Islet precursor cell (in vitro differentiated cells): ENCODE data around the gene MSI2.
"Not testable (repeated sequence)": the region's sequence is repeated elsewhere in the genome, so short reads cannot be mapped to it uniquely, and the experiment has no call there.

Experiments used
- DNase-seq: peaks from one replicate; pipeline ENCODE4 v3.0.0-alpha.2; 2018

MSI2 gene

DNA sequence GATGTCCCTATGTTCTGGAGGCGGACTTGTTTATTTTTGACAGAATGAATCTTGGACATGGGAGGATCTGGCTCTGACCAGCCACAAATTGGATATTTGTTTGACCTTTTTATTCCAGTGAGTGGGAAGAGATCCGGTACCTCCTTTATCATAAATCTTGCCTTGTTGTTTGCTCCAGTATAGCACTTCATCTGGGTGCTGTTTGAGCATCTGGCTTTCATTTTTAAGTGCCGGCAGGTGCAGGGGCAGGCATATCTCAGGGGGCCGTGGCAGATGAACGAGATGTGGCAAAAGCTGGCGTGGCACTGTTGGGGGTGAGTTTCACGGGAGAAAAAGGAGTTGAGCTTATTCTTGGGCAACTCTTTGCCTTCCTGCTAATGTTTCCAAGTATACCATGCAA, 37.8 kb downstream of the MSI2 start:
- DNase-seq: no peak

DNA sequence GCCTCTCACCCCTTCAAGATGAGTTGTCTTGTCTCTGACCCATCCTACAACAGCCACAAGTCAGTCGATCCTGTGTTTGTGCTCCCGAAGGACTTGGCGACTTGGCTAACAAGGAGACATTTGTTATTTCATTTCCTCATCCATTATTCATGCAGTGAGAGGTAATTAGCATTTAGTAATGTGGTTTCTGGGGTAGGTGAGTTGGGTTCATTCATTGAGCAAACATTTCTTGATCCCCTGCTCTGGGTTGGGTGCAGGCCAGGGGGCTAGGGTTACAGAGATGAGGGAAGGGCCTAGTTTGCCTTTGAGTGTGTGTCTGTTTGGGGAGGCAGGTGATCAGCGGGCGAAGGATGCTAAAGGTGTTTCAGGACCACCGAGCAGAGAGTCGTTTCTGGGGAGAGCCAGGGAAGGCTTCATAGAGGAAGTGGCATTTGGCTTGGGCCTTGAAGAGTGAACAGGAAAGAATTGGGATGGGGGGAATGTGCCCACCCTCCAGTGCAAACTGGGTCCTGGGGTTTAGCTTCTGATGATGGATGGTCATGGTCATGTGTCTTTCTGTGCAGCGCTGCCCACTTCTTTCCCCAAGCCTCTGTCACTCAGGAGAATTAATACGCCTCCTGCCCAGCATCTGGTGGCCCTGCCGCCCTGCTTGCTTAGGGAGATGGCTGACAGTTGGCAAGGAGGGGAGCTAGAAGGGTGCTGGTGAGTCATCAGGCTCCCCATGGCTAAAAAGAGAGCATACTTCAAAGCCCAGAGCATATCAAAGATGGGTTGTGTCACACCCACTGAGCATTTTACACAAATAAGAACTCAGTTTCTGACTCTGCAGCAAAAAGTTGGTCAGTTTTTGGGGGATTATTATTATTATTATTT, 38.5 kb downstream of the MSI2 start:
- DNase-seq: peak; percentile 79

DNA sequence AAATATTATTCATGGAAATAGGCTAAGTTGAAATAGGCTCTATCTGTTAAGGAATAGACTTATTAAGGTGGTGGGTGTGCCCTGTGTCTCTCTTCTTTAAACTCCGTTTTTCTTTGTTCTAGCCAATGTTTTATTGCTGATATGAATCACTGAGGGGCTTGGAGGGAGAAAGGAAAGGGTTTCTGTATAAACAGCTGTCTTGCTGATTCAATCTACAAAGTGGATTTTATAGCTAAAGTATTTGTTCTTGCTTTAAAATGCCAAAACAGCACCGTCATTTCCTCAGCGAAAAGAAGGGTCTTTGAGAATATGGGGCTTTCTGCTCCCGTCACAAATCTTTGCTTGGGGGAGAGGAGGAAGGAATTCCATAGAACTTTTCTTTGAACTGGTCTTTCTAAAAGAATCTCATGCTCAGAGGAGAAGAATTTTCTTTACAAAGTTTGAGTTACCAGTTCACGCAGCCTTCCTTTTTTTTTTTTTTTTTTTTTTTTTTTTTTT, 39.3 kb downstream of the MSI2 start:
- peak; percentile 76 for DNase-seq

DNA sequence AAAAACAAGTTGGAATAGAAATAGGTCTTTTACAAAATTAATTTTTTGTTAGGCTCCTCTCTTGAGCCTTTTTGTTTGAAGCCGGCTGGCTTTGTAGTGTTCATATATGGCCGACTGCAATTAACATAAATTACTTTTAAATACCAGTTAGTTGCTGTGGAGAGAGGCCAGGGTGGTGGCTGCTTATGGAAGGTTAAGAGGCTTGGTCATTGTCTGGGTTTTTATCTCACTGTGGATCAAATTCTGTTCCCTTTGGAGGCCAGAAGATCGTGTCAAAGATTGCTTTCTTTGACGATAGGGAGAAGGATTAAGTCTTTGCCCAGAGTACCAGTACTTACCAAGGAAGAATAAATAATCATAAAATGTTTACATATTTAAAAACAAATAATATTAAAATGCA, 39.9 kb downstream of the MSI2 start:
- DNase-seq: peak; percentile 90

GRCh38 chr17:57299176-57299575, 42.9 kb downstream of the MSI2 start:
- DNase-seq: no peak

DNA sequence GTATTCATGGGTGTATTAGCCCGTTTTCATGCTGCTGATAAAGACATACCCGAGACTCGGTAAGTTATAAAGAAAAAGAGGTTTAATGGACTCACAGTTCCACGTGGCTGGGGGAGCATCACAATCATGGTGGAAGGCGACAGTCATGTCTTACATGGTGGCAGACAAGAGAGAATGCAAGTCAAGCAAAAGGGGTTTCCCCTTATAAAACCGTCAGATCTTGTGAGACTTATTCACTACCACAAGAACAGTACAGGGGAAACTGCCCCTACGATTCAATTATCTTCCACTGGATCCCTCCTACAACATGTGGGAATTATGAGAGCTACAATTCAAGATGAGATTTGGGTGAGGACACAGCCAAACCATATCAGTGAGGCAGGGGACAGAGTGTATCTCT, 44.3 kb downstream of the MSI2 start:
- not testable (repeated sequence) for DNase-seq

DNA sequence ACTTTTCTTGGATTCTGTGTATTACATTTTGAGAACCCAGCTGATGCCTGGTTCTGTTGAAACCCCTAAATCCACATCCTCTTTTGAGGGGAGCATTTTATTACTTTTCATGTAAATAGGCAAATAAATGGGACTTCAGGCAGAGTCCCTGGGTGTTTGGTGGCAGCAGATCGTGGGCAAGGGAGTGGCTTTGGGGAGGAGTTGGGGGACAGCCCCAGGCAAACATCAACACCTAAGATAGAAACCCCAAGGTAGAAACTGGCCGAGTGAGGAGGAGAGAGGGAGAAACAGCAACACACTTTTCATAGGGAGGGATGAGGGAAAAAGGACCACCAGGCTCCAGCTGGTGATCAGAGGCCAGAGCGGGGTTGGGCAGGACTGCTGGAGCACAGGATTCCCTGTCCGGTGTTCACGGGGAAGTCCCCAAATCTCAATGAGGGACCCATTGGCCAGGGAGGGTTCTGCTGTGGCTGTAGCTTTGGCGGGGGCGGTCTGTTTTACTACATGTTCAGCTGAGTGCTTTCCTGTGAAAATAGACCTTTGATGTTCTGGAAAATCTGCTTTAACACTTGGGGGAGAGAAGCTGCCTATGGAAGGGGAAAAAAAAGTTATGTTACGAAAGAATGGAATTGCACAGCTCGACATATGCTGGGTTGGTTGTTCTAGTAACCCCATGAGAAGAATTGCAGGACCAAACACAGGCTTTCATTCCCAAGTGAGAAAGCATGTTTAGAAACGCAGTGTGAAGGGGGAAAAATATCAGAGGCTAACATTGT, 46.6 kb downstream of the MSI2 start:
- DNase-seq: no peak

DNA sequence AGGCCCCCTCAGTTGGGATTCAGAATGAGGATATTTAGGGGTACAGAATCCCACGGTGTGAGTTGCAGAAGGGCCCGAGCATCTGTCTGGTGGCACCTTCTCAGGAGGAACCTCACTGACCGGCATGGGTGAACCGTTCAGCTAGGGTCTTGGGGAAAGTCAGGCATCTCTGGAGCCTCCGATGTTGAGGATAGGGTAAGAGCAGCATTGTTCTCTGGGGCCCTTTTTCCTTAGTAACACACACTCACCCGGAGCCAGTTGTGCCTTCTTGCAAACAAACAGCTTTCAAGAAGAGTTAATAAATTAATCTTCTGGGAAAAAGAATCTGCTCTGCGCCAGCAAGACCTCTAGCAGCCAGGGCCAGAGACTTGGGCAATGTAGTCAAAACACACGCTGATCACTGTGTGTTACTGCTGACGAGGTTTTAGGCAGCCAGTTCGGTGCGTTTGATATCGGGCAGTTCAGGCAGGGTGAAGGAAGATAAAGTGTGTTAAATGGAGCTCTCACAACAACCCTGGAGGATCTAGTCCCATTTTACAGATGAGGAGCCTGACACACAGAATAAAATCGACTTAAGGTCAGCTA, 48.9 kb downstream of the MSI2 start:
- DNase-seq: no peak

- DNase-seq: no peak
Measured at GRCh38 chr17:57305908-57306504, 49.7 kb downstream of the MSI2 start.

DNA sequence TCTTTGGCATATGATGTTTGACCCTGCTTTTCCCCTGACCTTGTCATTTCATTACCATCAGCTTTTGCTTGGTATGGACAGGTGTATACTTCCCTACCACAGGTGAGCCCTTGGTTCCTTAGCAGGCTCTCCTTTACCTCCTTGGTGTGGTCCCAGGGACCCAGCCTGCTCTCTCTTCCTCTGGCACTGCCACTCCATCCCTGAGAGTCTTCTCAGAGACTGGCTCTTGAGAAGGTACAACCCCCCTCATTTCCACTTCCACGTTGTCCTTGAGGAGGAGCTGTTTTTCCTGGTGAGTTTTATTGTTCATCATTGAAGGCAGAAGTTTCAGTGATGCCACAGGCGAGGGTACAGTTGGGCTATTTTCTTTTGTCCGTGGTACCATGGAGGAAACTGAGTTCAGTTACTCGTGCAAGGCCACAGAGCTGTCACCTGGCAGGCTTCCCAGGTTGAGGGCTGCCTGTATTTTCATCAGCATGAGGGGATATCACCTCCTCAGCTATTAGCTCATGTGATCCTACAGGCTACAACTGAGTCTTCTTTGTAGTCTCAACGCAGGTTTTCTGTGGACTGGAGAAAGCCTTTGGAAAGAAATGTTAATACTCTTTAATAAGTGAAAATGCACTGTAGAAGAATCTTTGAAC, 52.3 kb downstream of the MSI2 start:
- DNase-seq: no peak

DNA sequence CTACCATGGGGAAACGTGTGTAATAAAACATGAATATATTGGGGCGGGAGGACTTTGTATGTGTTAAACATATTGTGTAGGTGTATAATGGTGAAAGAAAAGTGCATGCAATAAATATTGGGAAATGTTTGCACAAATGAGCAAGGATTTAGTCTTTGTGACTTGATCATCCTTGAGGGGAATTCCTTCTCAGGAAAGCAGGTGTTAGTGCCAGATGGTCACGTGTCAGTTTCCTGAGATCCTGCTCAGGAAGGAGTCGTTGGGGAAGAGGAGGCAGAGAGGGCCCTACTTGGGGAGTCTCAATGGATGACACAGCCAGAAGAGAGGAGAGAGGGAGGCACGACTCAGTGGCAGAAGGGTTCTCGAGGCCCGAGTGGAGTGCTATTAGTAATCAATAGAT, 53.2 kb downstream of the MSI2 start:
- DNase-seq: no peak

DNA sequence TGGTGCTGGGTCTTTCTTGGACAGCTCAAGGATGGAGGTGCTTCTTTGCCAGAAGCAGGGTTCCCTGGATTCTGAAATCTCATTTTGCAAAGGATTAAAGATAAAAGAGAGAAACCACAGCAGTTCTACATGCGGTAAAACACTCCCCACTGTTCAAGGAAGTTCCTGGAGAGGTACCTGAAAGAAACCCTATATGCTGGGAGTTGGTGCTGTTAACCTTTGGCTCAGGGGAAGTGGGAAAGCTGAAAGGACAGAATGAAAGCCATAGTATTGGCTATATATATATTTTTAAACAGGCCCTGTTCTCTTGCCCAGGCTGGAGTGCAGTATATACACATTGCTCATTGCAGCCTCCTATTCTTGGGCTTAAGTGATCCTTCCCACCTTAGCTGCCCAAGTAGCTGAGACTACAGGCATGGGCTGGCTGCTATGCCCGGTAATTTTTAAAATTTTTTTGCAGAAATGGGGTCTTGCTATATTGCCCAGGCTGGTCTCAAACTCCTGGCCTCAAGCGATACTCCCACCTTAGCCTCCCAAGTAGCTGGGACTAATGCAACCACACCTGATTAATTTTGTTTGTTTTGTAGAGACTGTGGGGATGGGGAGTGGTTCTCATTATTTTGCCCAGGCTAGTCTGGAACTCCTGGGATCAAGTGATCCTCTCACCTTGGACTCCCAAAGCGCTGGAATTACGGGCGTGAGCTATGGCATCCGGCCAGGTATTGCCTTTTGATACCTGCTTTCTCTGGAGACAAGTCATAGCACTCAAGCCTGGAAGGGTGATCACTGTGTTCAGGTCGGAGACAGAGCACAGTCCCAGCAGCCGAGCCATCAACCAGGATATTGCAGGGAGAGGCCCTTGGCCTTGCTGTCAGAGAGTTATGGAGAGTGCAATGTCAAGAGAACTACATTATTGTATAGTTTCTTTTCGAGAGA, 55.2 kb downstream of the MSI2 start:
- no peak for DNase-seq

- DNase-seq: no peak
Measured at GRCh38 chr17:57312242-57312641, 55.9 kb downstream of the MSI2 start.

- no peak for DNase-seq
Measured at GRCh38 chr17:57313097-57313835, 56.9 kb downstream of the MSI2 start.

- peak; percentile 74 for DNase-seq
Measured at GRCh38 chr17:57315061-57316015, 59.0 kb downstream of the MSI2 start.

DNA sequence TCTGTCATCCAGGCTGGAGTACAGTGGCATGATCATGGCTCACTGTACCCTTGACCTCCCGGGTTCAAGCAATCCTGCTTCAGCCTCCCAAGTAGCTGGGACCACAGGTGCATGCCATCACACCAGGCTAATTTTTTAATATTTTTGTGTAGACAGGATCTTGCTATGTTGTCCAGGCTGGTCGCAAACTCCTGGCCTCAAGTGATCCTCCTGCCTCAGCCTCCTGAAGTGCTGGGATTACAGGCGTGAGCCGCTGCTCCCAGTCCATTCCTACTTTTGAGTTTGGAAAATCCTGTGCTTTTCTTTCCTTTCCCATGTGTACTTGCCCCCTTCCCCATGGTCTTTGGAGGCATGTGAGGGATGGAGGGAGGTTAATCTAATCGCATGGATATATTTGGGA, 60.0 kb downstream of the MSI2 start:
- DNase-seq: no peak

DNA sequence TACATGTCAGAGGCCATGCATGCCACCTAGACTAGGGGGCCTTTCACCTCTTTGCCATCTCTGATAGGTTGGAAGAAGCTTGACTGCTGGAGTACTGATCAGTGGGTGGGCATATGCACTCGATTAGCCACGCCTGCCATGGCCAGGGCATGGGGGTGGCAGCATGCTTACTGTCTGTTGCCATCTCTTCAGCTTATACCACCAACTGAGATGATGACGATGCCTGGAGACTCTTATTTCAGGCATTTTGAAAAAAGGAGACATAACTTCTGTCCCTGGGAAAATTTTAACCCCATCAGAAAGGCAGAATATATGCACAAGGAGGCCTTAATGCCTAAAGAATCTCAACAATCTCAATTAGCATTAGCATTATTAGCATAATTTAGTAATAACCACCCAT, 60.8 kb downstream of the MSI2 start:
- no peak for DNase-seq

DNA sequence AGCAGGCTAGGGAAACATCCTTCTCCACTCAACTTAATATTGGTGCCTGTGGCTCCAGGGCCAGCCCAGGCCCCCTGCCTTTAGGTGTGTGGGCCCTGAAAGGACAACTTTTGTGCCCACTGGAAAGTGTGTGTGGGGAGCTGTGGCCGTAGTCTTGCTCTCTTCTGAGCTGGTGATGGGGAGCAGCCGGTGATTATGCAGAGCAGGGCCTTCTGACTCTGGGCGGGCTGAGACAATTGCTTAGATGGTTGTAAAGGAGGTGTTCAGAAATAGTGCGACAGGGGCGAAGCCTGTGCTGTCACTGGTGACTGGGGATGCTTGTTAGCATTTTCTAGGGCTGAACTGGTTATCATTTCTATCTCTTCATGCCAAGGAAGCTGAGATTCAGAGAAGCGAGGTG, 62.6 kb downstream of the MSI2 start:
- no peak for DNase-seq

GRCh38 chr17:57319806-57320205, 63.5 kb downstream of the MSI2 start:
- no peak for DNase-seq

DNA sequence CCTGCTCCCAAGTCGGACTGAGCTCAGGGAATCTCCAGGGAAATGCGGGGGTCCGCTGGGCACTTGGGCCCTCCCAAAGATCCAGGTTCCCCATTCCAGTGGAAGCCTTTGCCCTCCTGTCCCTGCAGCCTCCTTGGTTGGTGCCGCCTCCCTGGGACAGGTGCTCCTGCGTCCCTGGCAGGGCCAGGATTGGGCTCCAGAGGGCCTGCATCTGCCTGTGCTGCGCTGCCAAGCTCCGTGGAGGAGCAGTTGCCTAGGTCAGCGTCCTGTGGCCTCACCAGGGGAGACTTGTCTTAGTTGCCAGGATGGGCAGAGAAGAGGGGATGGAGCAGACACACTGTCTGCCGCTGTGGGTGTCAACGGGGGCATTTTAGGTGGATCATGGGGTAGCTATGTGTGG, 67.1 kb downstream of the MSI2 start:
- no peak for DNase-seq
